Activated CD8-positive, alpha-beta memory T cell treated with anti-CD3 and anti-CD28 coated beads, Interleukin-2, amount 10 ng/mL, durations not matched to agents 7 days and 5 days (primary cell): ENCODE data around the gene FILIP1L. TPM values are rescaled to one million over a fixed set of nuclear protein-coding genes. Genes with fewer than 3 reads are reported as not detected.
"Not testable (repeated sequence)": the region's sequence is repeated elsewhere in the genome, so short reads cannot be mapped to it uniquely, and the experiment has no call there.

Source experiments
- ATAC-seq: fragments of 150-1000 bp; cut with Tn5 transposase; one replicate; pipeline ENCODE4 v1.10.0; 2021; ENCODE audit warnings: moderate library complexity
- CTCF ChIA-PET: fragments of 350-600 bp; sonication (Branson Sonifier 250); formaldehyde crosslinking; loops from one replicate; lab custom pipeline; 2021; ENCODE audit warnings: antibody characterized with exemption; lab: Charles Lee
- DNase-seq: peaks from one replicate; pipeline ENCODE4 v3.0.0-alpha.2; 2020
- H3K27ac Mint-ChIP-seq: one replicate; pipeline ENCODE4 v1.8.0; 2021; ENCODE audit warnings: mild to moderate bottlenecking, mixed read lengths
- H3K27me3 Mint-ChIP-seq: one replicate; pipeline ENCODE4 v1.8.0; 2021; ENCODE audit warnings: mixed read lengths
- H3K36me3 Mint-ChIP-seq: one replicate; pipeline ENCODE4 v1.8.0; 2021; ENCODE audit warnings: mild to moderate bottlenecking, mixed read lengths
- H3K4me1 Mint-ChIP-seq: one replicate; pipeline ENCODE4 v1.8.0; 2021; ENCODE audit warnings: mixed read lengths
- H3K4me3 Mint-ChIP-seq: one replicate; pipeline ENCODE4 v1.8.0; 2021; ENCODE audit warnings: mild to moderate bottlenecking, moderate library complexity, mixed read lengths
- H3K9me3 Mint-ChIP-seq: one replicate; pipeline ENCODE4 v1.8.0; 2022; ENCODE audit warnings: low read depth, mixed read lengths
- total RNA-seq, 2 experiments: library from RNA; stranded (reverse); gene quantifications; one replicate each; pipeline ENCODE4 v1.2.3, GENCODE V29; 2021

The FILIP1L gene
- total RNA-seq, 2 experiments from 2014 or later, result 2.4 to 15.5 TPM

- no peaks in the 10 kb centered on the region for H3K27me3 Mint-ChIP-seq
- DNase-seq, result no peak
- H3K27ac Mint-ChIP-seq, result no peak overlapping the region
- no peak for ATAC-seq
- CTCF ChIA-PET, result no interaction called here
- no peaks in the 10 kb centered on the region for H3K36me3 Mint-ChIP-seq
- H3K4me1 Mint-ChIP-seq, result peaks cover 4% of the 10 kb centered on the region
- no peak overlapping the region for H3K4me3 Mint-ChIP-seq
- H3K9me3 Mint-ChIP-seq, result no peaks in the 10 kb centered on the region
These were observed 60.2 kb downstream of the FILIP1L start for GRCh38 chr3:100053951-100054620.

GRCh38 chr3:100051513-100051912 lies 62.8 kb downstream of the FILIP1L start:
- ATAC-seq, H3K9me3 Mint-ChIP-seq, H3K4me3 Mint-ChIP-seq, H3K36me3 Mint-ChIP-seq, H3K27me3 Mint-ChIP-seq, CTCF ChIA-PET, DNase-seq, H3K27ac Mint-ChIP-seq: not testable (repeated sequence)
- peaks cover 11% of the 10 kb centered on the region for H3K4me1 Mint-ChIP-seq

GRCh38 chr3:100048248-100048647 lies 66.1 kb downstream of the FILIP1L start:
- ATAC-seq (no peak), DNase-seq (no peak)
- Mint-ChIP-seq H3K4me3 (no peak overlapping the region), H3K27me3 (no peaks in the 10 kb centered on the region), H3K27ac (no peak overlapping the region), H3K9me3 (no peaks in the 10 kb centered on the region), H3K36me3 (no peaks in the 10 kb centered on the region), H3K4me1 (peaks cover 13% of the 10 kb centered on the region)
- CTCF ChIA-PET, result interaction anchor here (0.9 to 1.0 kb wide), 2 partner anchors 43 to 206 kb away, joined by 3 read pairs; no protein-coding TSS in a partner anchor

- CTCF ChIA-PET, result interaction anchor here (0.9 to 1.0 kb wide), 2 partner anchors 43 to 206 kb away, joined by 3 read pairs; no protein-coding TSS in a partner anchor
- Mint-ChIP-seq H3K27me3 (no peaks in the 10 kb centered on the region), H3K4me3 (no peak overlapping the region), H3K9me3 (no peaks in the 10 kb centered on the region), H3K36me3 (no peaks in the 10 kb centered on the region), H3K4me1 (peaks cover 13% of the 10 kb centered on the region), H3K27ac (peak overlapping the region; percentile 22)
- no peak for DNase-seq
- peak; percentile 85 for ATAC-seq
These were observed 66.7 kb downstream of the FILIP1L start for GRCh38 chr3:100047455-100048141.

- Mint-ChIP-seq H3K4me1 (peaks cover 13% of the 10 kb centered on the region), H3K27me3 (no peaks in the 10 kb centered on the region), H3K27ac (no peak overlapping the region), H3K9me3 (no peaks in the 10 kb centered on the region), H3K36me3 (no peaks in the 10 kb centered on the region), H3K4me3 (no peak overlapping the region)
- ATAC-seq, result no peak
- DNase-seq, result no peak
- CTCF ChIA-PET, result no interaction called here
These were observed 67.3 kb downstream of the FILIP1L start for GRCh38 chr3:100046986-100047385.

GRCh38 chr3:100045696-100046095 lies 68.6 kb downstream of the FILIP1L start:
- CTCF ChIA-PET, result no interaction called here
- H3K4me1 Mint-ChIP-seq, result peaks cover 13% of the 10 kb centered on the region
- no peak for ATAC-seq

GRCh38 chr3:100044369-100044768 lies 69.9 kb downstream of the FILIP1L start:
- no peaks in the 10 kb centered on the region for H3K9me3 Mint-ChIP-seq
- CTCF ChIA-PET, result interaction anchor here (0.8 to 1.2 kb wide), 3 partner anchors 14 to 210 kb away, joined by 3 to 4 read pairs (median 3); no protein-coding TSS in a partner anchor
- no peaks in the 10 kb centered on the region for H3K27me3 Mint-ChIP-seq
- H3K27ac Mint-ChIP-seq, result no peak overlapping the region
- H3K4me1 Mint-ChIP-seq, result peaks cover 13% of the 10 kb centered on the region
- no peak overlapping the region for H3K4me3 Mint-ChIP-seq
- ATAC-seq, result no peak
- H3K36me3 Mint-ChIP-seq, result peaks cover 2% of the 10 kb centered on the region
- no peak for DNase-seq

More at GRCh38 chr3:100045696-100046095, 68.6 kb downstream of the FILIP1L start:
- no peaks in the 10 kb centered on the region for H3K27me3 Mint-ChIP-seq
- no peak overlapping the region for H3K27ac Mint-ChIP-seq
- H3K9me3 Mint-ChIP-seq, result no peaks in the 10 kb centered on the region
- no peak overlapping the region for H3K4me3 Mint-ChIP-seq
- no peak for DNase-seq
- H3K36me3 Mint-ChIP-seq, result no peaks in the 10 kb centered on the region

- H3K4me1 Mint-ChIP-seq, result peaks cover 13% of the 10 kb centered on the region
- ATAC-seq (no peak), DNase-seq (no peak)
- CTCF ChIA-PET, result no interaction called here
- no peaks in the 10 kb centered on the region for H3K9me3 Mint-ChIP-seq
- peaks cover 2% of the 10 kb centered on the region for H3K36me3 Mint-ChIP-seq
- H3K27ac Mint-ChIP-seq, result no peak overlapping the region
- no peaks in the 10 kb centered on the region for H3K27me3 Mint-ChIP-seq
- H3K4me3 Mint-ChIP-seq, result no peak overlapping the region
These were observed 71.0 kb downstream of the FILIP1L start for GRCh38 chr3:100043271-100043670.

- Mint-ChIP-seq H3K27me3 (no peaks in the 10 kb centered on the region), H3K9me3 (no peaks in the 10 kb centered on the region), H3K27ac (no peak overlapping the region), H3K36me3 (peaks cover 2% of the 10 kb centered on the region), H3K4me1 (peaks cover 5% of the 10 kb centered on the region), H3K4me3 (no peak overlapping the region)
- DNase-seq, result no peak
- CTCF ChIA-PET, result interaction anchor here (1.0 to 1.9 kb wide), 3 partner anchors 13 to 212 kb away, joined by 4 to 6 read pairs (median 4); no protein-coding TSS in a partner anchor
- ATAC-seq, result no peak
These were observed 71.9 kb downstream of the FILIP1L start for GRCh38 chr3:100042166-100042981.

GRCh38 chr3:100041328-100041749 lies 73.0 kb downstream of the FILIP1L start:
- CTCF ChIA-PET, result interaction anchor here (1.0 to 1.9 kb wide), 2 partner anchors 12 to 213 kb away, joined by 4 to 6 read pairs; no protein-coding TSS in a partner anchor
- no peak for ATAC-seq
- peaks cover under 1% of the 10 kb centered on the region for H3K4me1 Mint-ChIP-seq
- no peak overlapping the region for H3K27ac Mint-ChIP-seq
- H3K36me3 Mint-ChIP-seq, result peaks cover 2% of the 10 kb centered on the region
- no peak for DNase-seq
- H3K9me3 Mint-ChIP-seq, result no peaks in the 10 kb centered on the region
- H3K27me3 Mint-ChIP-seq, result no peaks in the 10 kb centered on the region
- H3K4me3 Mint-ChIP-seq, result no peak overlapping the region

GRCh38 chr3:100040451-100041225 lies 73.7 kb downstream of the FILIP1L start:
- no peak for ATAC-seq
- Mint-ChIP-seq H3K27ac (no peak overlapping the region), H3K27me3 (no peaks in the 10 kb centered on the region), H3K36me3 (peaks cover 2% of the 10 kb centered on the region), H3K4me1 (no peaks in the 10 kb centered on the region), H3K4me3 (no peak overlapping the region), H3K9me3 (no peaks in the 10 kb centered on the region)
- DNase-seq, result no peak
- CTCF ChIA-PET, result interaction anchor here (1.9 kb wide), 1 partner anchor 213 kb away, joined by 6 read pairs; no protein-coding TSS in a partner anchor

GRCh38 chr3:100039075-100039474 lies 75.2 kb downstream of the FILIP1L start:
- no peak for ATAC-seq
- DNase-seq, result no peak
- Mint-ChIP-seq H3K4me1 (no peaks in the 10 kb centered on the region), H3K27me3 (no peaks in the 10 kb centered on the region), H3K9me3 (no peaks in the 10 kb centered on the region), H3K4me3 (no peak overlapping the region), H3K36me3 (peaks cover 2% of the 10 kb centered on the region), H3K27ac (no peak overlapping the region)
- CTCF ChIA-PET, result no interaction called here
